Keratinocyte (primary cell): ENCODE measurements around the gene ATG9A. TPM values are rescaled to one million over a fixed set of nuclear protein-coding genes. Genes with fewer than 3 reads are reported as not detected.

Source experiments
- DNase-seq: peaks from one replicate; pipeline ENCODE4 v3.0.0-alpha.2; 2011; ENCODE audit warnings: low read depth, missing footprints, low spot score
- FAIRE-seq: peaks from 2 replicates; lab custom pipeline; 2011; peaks lifted over from hg19 to GRCh38; lab: Jason Lieb, UNC
- H2AFZ ChIP-seq: 2 replicates; pipeline ENCODE4 v1.6.0; 2012; ENCODE audit warnings: low read length, control low read depth, inconsistent platforms; ENCODE audit not compliant: control insufficient read depth
- H3K27ac ChIP-seq: 2 replicates; pipeline ENCODE4 v1.5.1; 2011; ENCODE audit warnings: low read length; ENCODE audit not compliant: control insufficient read depth, insufficient read depth
- H3K27me3 ChIP-seq: 3 replicates; pipeline ENCODE4 v1.6.0; 2011; ENCODE audit warnings: low read length; ENCODE audit not compliant: control insufficient read depth, insufficient read depth; ENCODE audit errors: extremely low read depth
- H3K36me3 ChIP-seq, 2 experiments: 2 replicates in 1 of 2; 3 replicates in 1 of 2; pipeline ENCODE4 v1.5.1; 2011; ENCODE audit warnings: low read length in 2 of 2, mild to moderate bottlenecking in 1 of 2; ENCODE audit not compliant: control insufficient read depth in 2 of 2, insufficient read depth in 2 of 2; ENCODE audit errors: extremely low read depth in 1 of 2
- H3K4me1 ChIP-seq: 3 replicates; pipeline ENCODE4 v1.5.1; 2011; ENCODE audit warnings: low read length; ENCODE audit not compliant: control insufficient read depth, insufficient read depth; ENCODE audit errors: extremely low read depth
- H3K4me2 ChIP-seq: 3 replicates; pipeline ENCODE4 v1.6.0; 2011; ENCODE audit warnings: low read depth, low read length; ENCODE audit not compliant: control insufficient read depth, insufficient read depth; ENCODE audit errors: extremely low read depth
- H3K4me3 ChIP-seq, 3 experiments: fragments of 200-600 bp in 1 of 3; sonication (generic) in 1 of 3; 2 replicates in 2 of 3; 3 replicates in 1 of 3; pipeline ENCODE4 v1.5.1; 2011 to 2016; ENCODE audit warnings: low read length in 3 of 3, mild to moderate bottlenecking in 3 of 3, control low read depth in 2 of 3, inconsistent platforms in 1 of 3, low read depth in 1 of 3, mixed read lengths in 1 of 3, mixed run types in 1 of 3, moderate library complexity in 1 of 3; ENCODE audit not compliant: control insufficient read depth in 2 of 3, insufficient read depth in 2 of 3; ENCODE audit errors: extremely low read depth in 1 of 3
- H3K79me2 ChIP-seq: 2 replicates; pipeline ENCODE4 v1.6.0; 2012; ENCODE audit warnings: low read length; ENCODE audit not compliant: control insufficient read depth, insufficient read depth
- H3K9ac ChIP-seq: 3 replicates; pipeline ENCODE4 v1.6.0; 2011; ENCODE audit warnings: low read length; ENCODE audit not compliant: control insufficient read depth, insufficient read depth; ENCODE audit errors: extremely low read depth
- H3K9me1 ChIP-seq: 3 replicates; pipeline ENCODE4 v1.6.0; 2011; ENCODE audit warnings: low read length; ENCODE audit not compliant: control insufficient read depth, insufficient read depth; ENCODE audit errors: extremely low read depth
- H3K9me3 ChIP-seq: 2 replicates; pipeline ENCODE4 v1.5.1; 2012; ENCODE audit warnings: low read depth, low read length; ENCODE audit not compliant: control insufficient read depth
- H4K20me1 ChIP-seq: 3 replicates; pipeline ENCODE4 v1.6.0; 2011; ENCODE audit warnings: low read length; ENCODE audit not compliant: control insufficient read depth, insufficient read depth; ENCODE audit errors: extremely low read depth
- EZH2 ChIP-seq: IDR thresholded peaks from one replicate; pipeline ENCODE4 v1.6.1; 2012; ENCODE audit warnings: inconsistent platforms, mild to moderate bottlenecking, low read length, moderate library complexity
- dilution Hi-C: fragments of 300-500 bp; cut with MboI; formaldehyde crosslinking; loops from one replicate; pipeline ENCODE4 v1.7.0; 2020; ENCODE audit warnings: low sequenced_read_pairs; ENCODE audit not compliant: extremely low pct_ligation_motif_present
- polyA minus RNA-seq, 3 experiments: library from RNA; depleted of rRNA, polyadenylated mRNA; stranded (reverse); fragments of >200 nt; gene quantifications; 1 replicate in 1 of 3; 2 replicates in 1 of 3; 3 replicates in 1 of 3; pipeline ENCODE4 v1.2.3, GENCODE V29; 2011
- polyA plus RNA-seq, 5 experiments: library from polyadenylated mRNA; depleted of rRNA in 3 of 5; stranded (reverse) in 3 of 5; stranded (forward) in 1 of 5; unstranded in 1 of 5; fragments of >200 nt; gene quantifications; 1 replicate in 1 of 5; 2 replicates in 3 of 5; 3 replicates in 1 of 5; pipeline versions ENCODE4 v1.2.1 to v1.2.3, GENCODE V29; 2011 to 2012; ENCODE audit warnings: missing spikeins in 2 of 5, low read depth in 1 of 5, low replicate concordance in 1 of 5
- TF ChIP-seq, protein P1 (sequence below), 3 experiments: IDR thresholded peaks in 1 of 3; conservative IDR thresholded peaks in 1 of 3; optimal IDR thresholded peaks in 1 of 3; 2 replicates in 2 of 3; 3 replicates in 1 of 3; pipeline versions ENCODE3 to v1.5.1; 2011; ENCODE audit warnings: low read length in 3 of 3, mild to moderate bottlenecking in 3 of 3, moderate library complexity in 2 of 3, control low read depth in 1 of 3, inconsistent platforms in 1 of 3; ENCODE audit not compliant: insufficient read depth in 2 of 3; ENCODE audit errors: extremely low read depth in 1 of 3

ATG9A gene
- polyA plus RNA-seq (54.2 to 60.6 TPM (median 58.8 TPM) in 3 replicates), polyA minus RNA-seq (117 to 185 TPM (median 118 TPM) in 3 replicates)
- polyA plus RNA-seq (2011; ENCODE audit: low read depth) = 14.6 TPM
- 35.6 and 54.0 TPM in 2 replicates for polyA plus RNA-seq (2011; cell fraction: cytosol; rRNA removed)
- polyA plus RNA-seq (2011; cell fraction: nucleus; rRNA removed) = 104 and 106 TPM in 2 replicates
- polyA plus RNA-seq (2012; ENCODE audit: low replicate concordance) = 32.9 and 39.8 TPM in 2 replicates
- polyA minus RNA-seq (2011; cell fraction: cytosol; rRNA and poly(A)+ RNA removed) = 49.3 TPM
- polyA minus RNA-seq (2011; cell fraction: nucleus; rRNA and poly(A)+ RNA removed) = 96.2 and 128 TPM in 2 replicates

GRCh38 chr2:219229305-219230058 is at the start of gene ATG9A, which contains the start of gene ANKZF1:
TSS of gene ATG9A (minus strand) at chr2:219229636. CDS start at chr2:219228024, 1,612 bp downstream.
TSS of gene ANKZF1 (plus strand) at chr2:219229806. CDS start at chr2:219230258, 452 bp downstream.
- H3K79me2 ChIP-seq = peaks cover 35% of the 10 kb centered on the region
- peak within 1 kb of the TSS; percentile 76 for H2AFZ ChIP-seq
- peak within 1 kb of the TSS; percentile 99 for H3K4me2 ChIP-seq
- H3K9me3 ChIP-seq = no peaks in the 10 kb centered on the region
- no peak for TF ChIP-seq EZH2
- TF ChIP-seq, protein P1, sequence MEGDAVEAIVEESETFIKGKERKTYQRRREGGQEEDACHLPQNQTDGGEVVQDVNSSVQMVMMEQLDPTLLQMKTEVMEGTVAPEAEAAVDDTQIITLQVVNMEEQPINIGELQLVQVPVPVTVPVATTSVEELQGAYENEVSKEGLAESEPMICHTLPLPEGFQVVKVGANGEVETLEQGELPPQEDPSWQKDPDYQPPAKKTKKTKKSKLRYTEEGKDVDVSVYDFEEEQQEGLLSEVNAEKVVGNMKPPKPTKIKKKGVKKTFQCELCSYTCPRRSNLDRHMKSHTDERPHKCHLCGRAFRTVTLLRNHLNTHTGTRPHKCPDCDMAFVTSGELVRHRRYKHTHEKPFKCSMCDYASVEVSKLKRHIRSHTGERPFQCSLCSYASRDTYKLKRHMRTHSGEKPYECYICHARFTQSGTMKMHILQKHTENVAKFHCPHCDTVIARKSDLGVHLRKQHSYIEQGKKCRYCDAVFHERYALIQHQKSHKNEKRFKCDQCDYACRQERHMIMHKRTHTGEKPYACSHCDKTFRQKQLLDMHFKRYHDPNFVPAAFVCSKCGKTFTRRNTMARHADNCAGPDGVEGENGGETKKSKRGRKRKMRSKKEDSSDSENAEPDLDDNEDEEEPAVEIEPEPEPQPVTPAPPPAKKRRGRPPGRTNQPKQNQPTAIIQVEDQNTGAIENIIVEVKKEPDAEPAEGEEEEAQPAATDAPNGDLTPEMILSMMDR (optimal IDR thresholded peaks at IDR 0.05 in 1 of 3, IDR thresholded peaks at IDR 0.05 in 1 of 3, conservative IDR thresholded peaks at IDR 0.05 in 1 of 3; ENCODE audit: extremely low read depth in 1 of 3, insufficient read depth in 2 of 3, low read length in 3 of 3) = no peak
- peaks cover 19% of the 10 kb centered on the region for H3K4me1 ChIP-seq
- H3K36me3 ChIP-seq = peaks cover 28 to 42% of the 10 kb centered on the region in 2 experiments
- H3K27me3 ChIP-seq = no peaks in the 10 kb centered on the region
- H3K27ac ChIP-seq = peak within 1 kb of the TSS; percentile 91
- peak; percentile 89 for DNase-seq
- H4K20me1 ChIP-seq = no peaks in the 10 kb centered on the region
- peak within 1 kb of the TSS; percentile 74 to 97 (median 90) for H3K4me3 ChIP-seq
- dilution Hi-C loops = no loop called here
- H3K9me1 ChIP-seq = peaks cover 3% of the 10 kb centered on the region
- FAIRE-seq = peak; percentile 64
- peak within 1 kb of the TSS; percentile 94 for H3K9ac ChIP-seq

GRCh38 chr2:219278655-219279150 is 49.3 kb upstream of the ATG9A start:
- Histone ChIP-seq H3K36me3 (peaks cover 15 to 19% of the 10 kb centered on the region in 2 experiments), H3K4me2 (peak overlapping the region; percentile 68), H4K20me1 (no peaks in the 10 kb centered on the region), H3K9me3 (no peaks in the 10 kb centered on the region), H3K9me1 (no peaks in the 10 kb centered on the region), H3K4me1 (peaks cover 46% of the 10 kb centered on the region), H2AFZ (peak overlapping the region; percentile 10), H3K27ac (peak overlapping the region; percentile 97), H3K79me2 (peaks cover 7% of the 10 kb centered on the region), H3K9ac (peak overlapping the region; percentile 75), H3K4me3 (peak overlapping the region in 2 of 3 experiments; percentile 7 to 45), H3K27me3 (no peaks in the 10 kb centered on the region)
- FAIRE-seq (peak; percentile 43), DNase-seq (no peak)
- dilution Hi-C loops = no loop called here
- TF ChIP-seq EZH2 = no peak
- TF ChIP-seq, protein P1 (optimal IDR thresholded peaks at IDR 0.05 in 1 of 3, IDR thresholded peaks at IDR 0.05 in 1 of 3, conservative IDR thresholded peaks at IDR 0.05 in 1 of 3; ENCODE audit: extremely low read depth in 1 of 3, insufficient read depth in 2 of 3, low read length in 3 of 3) = no peak
